H4 (cell line): ENCODE results near the gene AREL1. TPM values are rescaled to one million over a fixed set of nuclear protein-coding genes. Genes with fewer than 3 reads are reported as not detected.

Source experiments
- DNase-seq: peaks from one replicate; pipeline ENCODE4 v3.0.0-alpha.2; 2015; ENCODE audit warnings: low spot score
- total RNA-seq: library from RNA; depleted of rRNA; stranded (reverse); fragments of >200 nt; shearing (Covaris generic); gene quantifications from 2 replicates; pipeline ENCODE4 v1.2.3, GENCODE V29; 2014; rRNA removed

The AREL1 gene
- total RNA-seq, 1 experiment from 2014 or later = 25.8 TPM

DNA sequence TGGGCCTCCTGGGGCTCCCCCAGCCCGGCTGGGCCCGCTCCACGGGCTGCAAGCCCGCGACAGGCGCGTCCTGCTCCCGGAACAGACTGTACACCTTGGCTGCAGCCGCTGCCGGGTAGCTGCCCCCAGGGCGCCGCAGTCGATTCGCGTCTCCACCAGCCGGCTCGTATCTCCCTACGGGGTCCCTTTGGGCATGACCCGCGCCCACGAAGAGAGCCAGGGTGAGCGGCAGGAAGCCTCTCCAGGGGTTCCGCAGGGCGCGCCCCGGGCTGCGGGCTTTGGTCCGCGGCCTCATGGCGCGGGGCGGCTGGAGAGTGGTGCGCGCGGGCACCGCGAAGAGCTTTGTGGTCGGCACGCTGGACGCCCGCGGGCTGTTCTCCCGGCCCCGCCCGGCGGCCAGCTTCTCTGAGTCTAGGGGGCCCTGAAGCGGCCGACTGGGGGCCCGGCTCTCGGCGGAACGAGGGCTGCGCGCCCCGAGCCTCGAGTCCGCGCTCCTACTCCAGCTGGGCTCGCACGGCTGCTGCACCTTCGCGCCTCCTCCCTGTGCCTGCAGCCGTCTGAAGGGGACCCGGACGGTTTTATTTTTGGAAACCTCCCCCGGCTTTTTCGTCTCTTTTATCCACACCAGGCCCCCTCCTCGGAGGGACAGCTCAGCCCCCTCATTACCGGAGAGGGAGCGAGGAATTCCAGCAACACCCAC is 101.1 kb downstream of the AREL1 start, which contains the start of gene LTBP2:
Gene LTBP2 (minus strand): TSS at position 588 of the 700 bp plus-strand sequence. CDS start 293 bp downstream, at position 295.
- no peak for DNase-seq

Other genes with a start within 250 kb of the AREL1 start
- 385 and 592 TPM in 2 replicates for gene NPC2, start 219.8 kb downstream of the AREL1 start, total RNA-seq
- gene ISCA2, start 219.3 kb downstream of the AREL1 start, total RNA-seq = 24.1 and 32.3 TPM in 2 replicates
- gene LTBP2, start 100.8 kb downstream of the AREL1 start, total RNA-seq = 1.5 and 1.6 TPM in 2 replicates
- gene FCF1, start 64 bp upstream of the AREL1 start, total RNA-seq = 32.3 and 39.7 TPM in 2 replicates
- 9.6 and 15.6 TPM in 2 replicates for gene YLPM1, start 50.2 kb upstream of the AREL1 start, total RNA-seq
- gene PROX2, start 163.1 kb upstream of the AREL1 start, total RNA-seq = not detected in 2 replicates
- 26.1 and 29.9 TPM in 2 replicates for gene DLST, start 168.8 kb upstream of the AREL1 start, total RNA-seq
- gene RPS6KL1, start 210.2 kb upstream of the AREL1 start, total RNA-seq = not detected in 2 replicates
- gene PGF, start 242.5 kb upstream of the AREL1 start, total RNA-seq = 2.6 and 3.1 TPM in 2 replicates